Psoas muscle (tissue), 8 donors: Measurements from ENCODE around the gene CTR9. TPM values are rescaled to one million over a fixed set of nuclear protein-coding genes. Genes with fewer than 3 reads are reported as not detected.

Experiments
- ATAC-seq, 4 donors: fragments of 200-7000 bp; cut with Tn5 transposase; one replicate each; pipeline ENCODE4 v1.9.1; 2020; ENCODE audit warnings: moderate library complexity in 3 of 4, mild to moderate bottlenecking in 2 of 4
- DNase-seq, 2 donors: peaks; one replicate each; pipeline ENCODE4 v3.0.0-alpha.2; 2020
- H3K27ac ChIP-seq: fragments of 200-600 bp; one replicate; pipeline ENCODE4 v1.8.0; 2022
- H3K27me3 ChIP-seq, 3 donors: fragments of 200-600 bp in 1 of 3; one replicate each; pipeline versions ENCODE4 v1.6.1 to v1.8.0; 2013 to 2022; ENCODE audit warnings: low read length in 2 of 3, mild to moderate bottlenecking in 2 of 3, moderate library complexity in 1 of 3; ENCODE audit not compliant: insufficient read depth in 3 of 3
- H3K36me3 ChIP-seq, 2 donors: fragments of 200-600 bp in 1 of 2; one replicate each; pipeline versions ENCODE4 v1.6.1 to v1.8.0; 2013 to 2022; ENCODE audit warnings: low read depth in 1 of 2, mild to moderate bottlenecking in 1 of 2, moderate library complexity in 1 of 2; ENCODE audit not compliant: insufficient read depth in 1 of 2
- H3K4me1 ChIP-seq: fragments of 200-600 bp; one replicate; pipeline ENCODE4 v1.8.0; 2022
- H3K4me3 ChIP-seq: fragments of 200-600 bp; one replicate; pipeline ENCODE4 v1.8.0; 2022; ENCODE audit warnings: mild to moderate bottlenecking
- H3K9me3 ChIP-seq: fragments of 200-600 bp; one replicate; pipeline ENCODE4 v1.8.0; 2022
- WGBS, 3 donors: extraction: QIAGEN DNeasy Blood & Tissue Kit; methylation state at CpG; one replicate each; pipeline versions ENCODE4 v1.1.6 to v1.1.7; 2013; 5-methylcytosine and 5-hydroxymethylcytosine counted together
- intact Hi-C, 2 donors: fragments of 100-400 bp; cut with DNase I; formaldehyde crosslinking; loops; one replicate each; pipeline versions ENCODE4 v1.11.0 to v1.14.2; 2022
- polyA plus RNA-seq, 3 donors: library from polyadenylated mRNA; stranded (reverse); fragments of 200-250 nt; gene quantifications; one replicate each; pipeline ENCODE4 v1.2.3, GENCODE V29; 2013
- total RNA-seq, 4 donors: library from RNA; stranded (reverse); fragmentation: NEBNext Ultra II Directional in 2 of 4; extraction: Animal tissue kit (Norgen Biotek cat#: 25700) in 2 of 4; gene quantifications; one replicate each; pipeline versions ENCODE4 v1.2.1 to v1.2.4, GENCODE V29; 2021 to 2023
- TF ChIP-seq, protein P1 (sequence below): fragments of 200-600 bp; IDR thresholded peaks from one replicate; pipeline ENCODE4 v1.8.0; 2022; ENCODE audit warnings: antibody characterized with exemption
- donor health status: healthy with polysubstance abuse.
- donor health status: DM: no; HTN: no; CAD: no; lungs with moderate emphysema.
- donor health status: Bipolar disorder and iron deficiency.
- donor health status: healthy.
- donor health status: DM: yes; HTN: yes; CAD: no.
- donor health status: DM: no; HTN: no; CAD: no.
- donor health status: DM: no; HTN: no; CAD: no.
- donor health status: DM: yes; HTN: yes; CAD: no.

CTR9 gene
- total and polyA plus RNA-seq, 7 donors: 16.4 to 41.6 (median 22.4) TPM

DNA sequence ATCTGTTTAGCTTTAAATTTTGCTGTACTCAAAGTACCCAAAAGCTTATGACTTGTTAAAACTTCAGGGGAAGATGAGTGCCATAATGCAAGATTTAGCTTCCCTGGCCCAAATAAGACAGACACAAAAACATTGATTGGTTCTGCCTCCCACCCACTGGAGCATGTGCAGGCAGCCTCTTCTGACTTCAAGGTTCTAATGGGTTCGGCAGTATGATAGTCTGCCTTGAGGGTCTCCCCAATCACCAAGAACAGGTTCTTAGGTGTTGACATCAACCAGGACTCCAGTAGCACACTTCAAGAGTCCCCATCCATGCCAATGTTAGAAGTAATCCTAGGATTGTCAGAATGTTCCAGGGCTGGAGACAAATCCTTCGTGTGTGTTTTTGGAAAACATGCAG is 45.1 kb downstream of the CTR9 start:
- Histone ChIP-seq H3K4me3 (no peak overlapping the region), H3K36me3 (peaks cover 26 to 59% of the 10 kb centered on the region in 2 donors), H3K27ac (no peak overlapping the region), H3K4me1 (peaks cover 7% of the 10 kb centered on the region), H3K9me3 (no peaks in the 10 kb centered on the region), H3K27me3 (no peaks in the 10 kb centered on the region)
- TF ChIP-seq, protein P1, sequence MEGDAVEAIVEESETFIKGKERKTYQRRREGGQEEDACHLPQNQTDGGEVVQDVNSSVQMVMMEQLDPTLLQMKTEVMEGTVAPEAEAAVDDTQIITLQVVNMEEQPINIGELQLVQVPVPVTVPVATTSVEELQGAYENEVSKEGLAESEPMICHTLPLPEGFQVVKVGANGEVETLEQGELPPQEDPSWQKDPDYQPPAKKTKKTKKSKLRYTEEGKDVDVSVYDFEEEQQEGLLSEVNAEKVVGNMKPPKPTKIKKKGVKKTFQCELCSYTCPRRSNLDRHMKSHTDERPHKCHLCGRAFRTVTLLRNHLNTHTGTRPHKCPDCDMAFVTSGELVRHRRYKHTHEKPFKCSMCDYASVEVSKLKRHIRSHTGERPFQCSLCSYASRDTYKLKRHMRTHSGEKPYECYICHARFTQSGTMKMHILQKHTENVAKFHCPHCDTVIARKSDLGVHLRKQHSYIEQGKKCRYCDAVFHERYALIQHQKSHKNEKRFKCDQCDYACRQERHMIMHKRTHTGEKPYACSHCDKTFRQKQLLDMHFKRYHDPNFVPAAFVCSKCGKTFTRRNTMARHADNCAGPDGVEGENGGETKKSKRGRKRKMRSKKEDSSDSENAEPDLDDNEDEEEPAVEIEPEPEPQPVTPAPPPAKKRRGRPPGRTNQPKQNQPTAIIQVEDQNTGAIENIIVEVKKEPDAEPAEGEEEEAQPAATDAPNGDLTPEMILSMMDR: no peak
- WGBS, 3 donors: 27 to 43% (median 31%) methylated on average over 2 of the region's 2 CpGs
- intact Hi-C loops: loop anchor here in 1 of 2 donors (10.0 kb wide), 1 partner anchor 989 kb away; no protein-coding TSS in a partner anchor
- no peak for ATAC-seq
- DNase-seq: no peak

DNA sequence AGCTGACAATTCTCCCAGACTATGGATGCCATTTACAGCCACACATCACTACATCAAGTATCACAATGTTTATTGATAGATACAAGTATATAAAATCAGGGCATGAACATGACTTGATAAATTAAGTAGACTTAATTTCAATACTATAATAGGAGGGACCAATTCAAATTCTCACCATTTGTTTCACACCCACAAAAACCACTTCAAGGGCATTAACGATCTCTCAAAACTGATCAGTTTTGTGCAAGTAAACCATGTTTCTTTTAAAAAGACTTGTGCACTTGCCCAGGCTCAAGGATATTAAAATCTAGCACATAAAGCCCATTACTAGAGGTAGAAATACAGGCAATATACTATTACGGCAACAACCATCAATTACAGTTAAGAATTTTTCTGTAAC is 46.0 kb downstream of the CTR9 start:
- Histone ChIP-seq H3K27me3 (no peaks in the 10 kb centered on the region), H3K4me3 (no peak overlapping the region), H3K27ac (no peak overlapping the region), H3K9me3 (no peaks in the 10 kb centered on the region), H3K36me3 (peaks cover 26 to 67% of the 10 kb centered on the region in 2 donors), H3K4me1 (peaks cover 7% of the 10 kb centered on the region)
- intact Hi-C loops: loop anchor here in 1 of 2 donors (10.0 kb wide), 1 partner anchor 988 kb away; no protein-coding TSS in a partner anchor
- DNase-seq (no peak), ATAC-seq (no peak)
- TF ChIP-seq, protein P1: no peak
- 91 to 95% (median 94%) methylated on average over 2 of the region's 2 CpGs for WGBS, 3 donors

DNA sequence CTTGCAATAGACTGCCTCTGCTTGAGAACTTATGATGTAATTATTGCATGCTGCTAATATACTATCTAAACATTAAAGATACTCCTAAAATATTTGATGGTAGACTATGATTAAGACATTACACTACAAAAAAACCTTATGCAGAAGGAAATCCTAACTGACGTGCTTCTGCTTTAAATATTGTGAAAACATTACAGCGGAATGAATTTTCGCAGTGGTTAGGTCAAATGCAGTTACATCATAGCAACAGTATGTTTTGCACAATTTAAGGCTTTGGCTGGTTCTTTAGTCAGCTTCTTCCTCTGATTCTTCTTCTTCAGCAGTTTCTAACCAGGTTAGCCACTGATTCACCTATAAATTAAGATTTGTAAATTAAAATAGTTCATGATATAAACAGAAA is 46.5 kb downstream of the CTR9 start:
- Histone ChIP-seq H3K4me3 (no peak overlapping the region), H3K36me3 (peaks cover 31 to 72% of the 10 kb centered on the region in 2 donors), H3K4me1 (peaks cover 11% of the 10 kb centered on the region), H3K27ac (no peak overlapping the region), H3K9me3 (no peaks in the 10 kb centered on the region), H3K27me3 (no peaks in the 10 kb centered on the region)
- ATAC-seq (no peak), DNase-seq (no peak)
- intact Hi-C loops: loop anchor here in 1 of 2 donors (10.0 kb wide), 1 partner anchor 987 kb away; no protein-coding TSS in a partner anchor
- 82 to 83% (median 82%) methylated on average over 3 of the region's 3 CpGs for WGBS, 3 donors
- TF ChIP-seq, protein P1: no peak

DNA sequence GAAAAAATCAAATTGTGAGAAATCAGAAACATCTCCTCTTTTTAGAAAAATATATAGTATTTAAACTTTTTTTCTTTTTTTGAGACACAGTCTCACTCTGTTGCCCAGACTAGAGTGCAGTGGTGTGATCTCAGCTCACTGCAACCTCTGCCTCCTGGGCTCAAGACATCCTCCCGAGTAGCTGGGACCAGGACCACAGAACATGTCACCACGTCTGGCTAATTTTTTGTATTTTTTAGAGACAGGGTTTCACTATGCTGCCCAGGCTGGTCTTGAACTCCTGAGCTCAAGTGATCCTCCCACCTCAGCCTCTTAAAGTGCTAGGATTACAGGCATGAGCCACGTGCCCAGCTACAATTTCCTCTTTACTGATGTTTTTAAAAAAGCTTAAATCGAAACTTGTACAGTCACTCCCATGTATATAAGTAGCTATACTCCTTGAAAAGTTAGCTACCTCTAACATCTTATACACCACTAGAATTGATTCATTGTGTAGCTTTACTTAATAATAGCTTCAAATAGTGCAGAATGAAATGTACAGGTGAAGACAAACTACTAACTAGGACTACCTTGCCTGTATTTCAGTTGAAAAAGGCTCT is 47.4 kb downstream of the CTR9 start:
- Histone ChIP-seq H3K27me3 (no peaks in the 10 kb centered on the region), H3K27ac (no peak overlapping the region), H3K4me3 (no peak overlapping the region), H3K9me3 (no peaks in the 10 kb centered on the region), H3K36me3 (peaks cover 32 to 81% of the 10 kb centered on the region in 2 donors), H3K4me1 (peaks cover 14% of the 10 kb centered on the region)
- no peak for ATAC-seq
- intact Hi-C loops: loop anchor here in 1 of 2 donors (10.0 kb wide), 1 partner anchor 986 kb away; no protein-coding TSS in a partner anchor
- 61 to 72% (median 63%) methylated on average over 4 of the region's 4 CpGs for WGBS, 3 donors
- DNase-seq: no peak
- TF ChIP-seq, protein P1: no peak
